ENCODE measurements around the gene NCOA7.

The NCOA7 gene

DNA sequence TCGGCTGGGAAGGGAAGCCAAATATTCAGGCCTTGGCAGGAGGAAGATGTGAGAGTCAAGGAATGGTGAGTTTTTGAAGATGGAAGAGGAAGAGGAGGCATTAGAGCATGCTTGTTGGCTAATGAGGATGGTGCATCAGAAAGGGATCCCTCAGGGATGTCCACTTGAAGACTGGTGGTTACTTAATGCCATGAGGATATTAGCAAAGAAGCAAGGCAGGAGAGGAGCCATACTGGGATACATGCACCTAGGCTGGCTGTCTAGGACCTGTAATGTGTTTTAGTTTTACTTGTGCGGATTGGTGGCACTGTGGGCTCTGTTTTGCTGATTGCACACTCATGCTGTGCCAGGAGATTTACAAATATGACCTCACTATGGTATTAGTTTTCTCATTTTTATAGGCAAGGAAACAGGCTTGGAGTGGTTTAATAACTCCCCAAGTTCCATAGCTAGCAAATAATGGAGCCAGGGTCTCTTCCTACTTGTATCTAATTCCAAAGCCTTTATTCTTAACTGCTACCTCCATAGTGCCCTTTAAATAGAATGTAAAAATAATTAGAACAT, 37.8 kb downstream of the NCOA7 start:
- Histone ChIP-seq H4K20me1 (ENCODE audit: low read depth, low read length) (no peaks in the 10 kb centered on the region), H3K79me2 (ENCODE audit: insufficient read depth, low read length) (peaks cover 71% of the 10 kb centered on the region), H3K36me3 (ENCODE audit: low read length) (no peaks in the 10 kb centered on the region), H3K9me3 (ENCODE audit: insufficient read depth, low read length) (no peaks in the 10 kb centered on the region), H2AFZ (ENCODE audit: low read depth, low read length, severe bottlenecking) (no peak overlapping the region), H3K27ac (ENCODE audit: low read depth, low read length) (no peak overlapping the region), H3K4me3 (ENCODE audit: insufficient read depth, low read length, poor library complexity, severe bottlenecking) (no peak overlapping the region), H3K9ac (ENCODE audit: low read length) (no peak overlapping the region), H3K9me2 (replicated peaks; ENCODE audit: insufficient read depth, low read length) (no peaks in the 10 kb centered on the region), H3K27me3 (ENCODE audit: low read length) (no peaks in the 10 kb centered on the region), H3K4me2 (ENCODE audit: low read depth, low read length, poor library complexity, severe bottlenecking) (no peak overlapping the region), H3F3A (ENCODE audit: insufficient read depth) (0 out of 2 replicates have a peak, but pooled peaks cover under 1% of the 10 kb centered on the region)
- TF ChIP-seq EZH2phosphoT487 (conservative IDR thresholded peaks at IDR 0.05; ENCODE audit: low read length) (no peak), CTCF (IDR thresholded peaks at IDR 0.05; ENCODE audit: insufficient read depth, low read length, poor library complexity, severe bottlenecking) (no peak)

DNA sequence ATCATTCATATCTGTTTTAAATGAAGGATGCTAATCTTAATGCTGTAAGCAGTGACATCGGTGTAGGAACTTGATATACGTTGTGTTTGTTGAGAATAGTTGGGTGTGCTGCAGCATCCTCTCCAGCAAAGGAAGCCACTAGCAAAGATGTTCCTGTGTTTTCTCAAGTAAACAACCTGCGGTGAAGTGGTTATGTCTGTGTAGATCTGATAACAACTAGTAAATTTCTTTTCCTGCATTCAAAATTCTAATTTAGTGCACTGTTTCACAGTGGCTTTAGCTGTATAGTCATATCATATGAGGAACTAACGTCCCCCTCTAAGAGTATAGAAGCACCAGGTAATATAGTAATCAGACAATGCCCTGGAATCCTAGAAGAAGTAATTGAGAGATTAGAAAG, 38.7 kb downstream of the NCOA7 start:
- Histone ChIP-seq H2AFZ (ENCODE audit: low read depth, low read length, severe bottlenecking) (no peak overlapping the region), H3K36me3 (ENCODE audit: low read length) (no peaks in the 10 kb centered on the region), H3F3A (ENCODE audit: insufficient read depth) (peaks cover 4% of the 10 kb centered on the region; the same call in 1 of the 2 replicates), H3K27ac (ENCODE audit: low read depth, low read length) (no peak overlapping the region), H3K4me2 (ENCODE audit: low read depth, low read length, poor library complexity, severe bottlenecking) (no peak overlapping the region), H3K9ac (ENCODE audit: low read length) (no peak overlapping the region), H3K9me3 (ENCODE audit: insufficient read depth, low read length) (no peaks in the 10 kb centered on the region), H4K20me1 (ENCODE audit: low read depth, low read length) (no peaks in the 10 kb centered on the region), H3K9me2 (replicated peaks; ENCODE audit: insufficient read depth, low read length) (no peaks in the 10 kb centered on the region), H3K79me2 (ENCODE audit: insufficient read depth, low read length) (peaks cover 69% of the 10 kb centered on the region), H3K27me3 (ENCODE audit: low read length) (no peaks in the 10 kb centered on the region), H3K4me3 (ENCODE audit: insufficient read depth, low read length, poor library complexity, severe bottlenecking) (no peak overlapping the region)
- no peak for TF ChIP-seq CTCF (IDR thresholded peaks at IDR 0.05; ENCODE audit: insufficient read depth, low read length, poor library complexity, severe bottlenecking)
- TF ChIP-seq EZH2phosphoT487 (conservative IDR thresholded peaks at IDR 0.05; ENCODE audit: low read length), result no peak

DNA sequence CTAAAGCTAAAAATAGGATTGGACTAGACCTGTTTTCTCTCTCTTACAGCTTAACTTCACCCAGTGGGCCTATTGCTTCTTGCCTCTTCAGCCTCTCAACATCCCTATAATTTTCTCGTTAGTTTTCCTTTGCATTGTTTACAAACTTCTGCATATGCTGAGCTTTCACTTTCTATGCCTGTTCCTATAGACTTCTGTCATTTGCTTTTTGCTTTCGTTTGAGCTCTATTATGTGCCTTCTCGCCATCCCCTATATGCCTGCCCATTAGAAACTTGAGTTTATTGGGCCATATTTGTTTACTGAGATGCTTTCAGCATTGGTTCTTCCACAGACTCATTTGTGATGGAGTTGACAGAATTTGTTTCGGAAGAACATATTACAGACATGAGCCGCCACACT, 40.9 kb downstream of the NCOA7 start:
- Histone ChIP-seq H3K36me3 (ENCODE audit: low read length) (no peaks in the 10 kb centered on the region), H3K79me2 (ENCODE audit: insufficient read depth, low read length) (peaks cover 78% of the 10 kb centered on the region), H3K4me2 (ENCODE audit: low read depth, low read length, poor library complexity, severe bottlenecking) (no peak overlapping the region), H3K27me3 (ENCODE audit: low read length) (no peaks in the 10 kb centered on the region), H3K27ac (ENCODE audit: low read depth, low read length) (no peak overlapping the region), H3K9me3 (ENCODE audit: insufficient read depth, low read length) (no peaks in the 10 kb centered on the region), H3K9me2 (replicated peaks; ENCODE audit: insufficient read depth, low read length) (no peaks in the 10 kb centered on the region), H4K20me1 (ENCODE audit: low read depth, low read length) (no peaks in the 10 kb centered on the region), H3F3A (ENCODE audit: insufficient read depth) (peaks cover 4% of the 10 kb centered on the region; the same call in 1 of the 2 replicates), H3K9ac (ENCODE audit: low read length) (no peak overlapping the region), H3K4me3 (ENCODE audit: insufficient read depth, low read length, poor library complexity, severe bottlenecking) (no peak overlapping the region), H2AFZ (ENCODE audit: low read depth, low read length, severe bottlenecking) (no peak overlapping the region)
- TF ChIP-seq EZH2phosphoT487 (conservative IDR thresholded peaks at IDR 0.05; ENCODE audit: low read length), result no peak
- no peak for TF ChIP-seq CTCF (IDR thresholded peaks at IDR 0.05; ENCODE audit: insufficient read depth, low read length, poor library complexity, severe bottlenecking)

All from SU-DHL-6 (cell line).